ENCODE measurements around the gene CCL18. TPM values are rescaled to one million over a fixed set of nuclear protein-coding genes. Genes with fewer than 3 reads are reported as not detected.
"Not testable (repeated sequence)": the region's sequence is repeated elsewhere in the genome, so short reads cannot be mapped to it uniquely, and the experiment has no call there.

The CCL18 gene
- total RNA-seq, 2 experiments from 2014 or later, result not detected

DNA sequence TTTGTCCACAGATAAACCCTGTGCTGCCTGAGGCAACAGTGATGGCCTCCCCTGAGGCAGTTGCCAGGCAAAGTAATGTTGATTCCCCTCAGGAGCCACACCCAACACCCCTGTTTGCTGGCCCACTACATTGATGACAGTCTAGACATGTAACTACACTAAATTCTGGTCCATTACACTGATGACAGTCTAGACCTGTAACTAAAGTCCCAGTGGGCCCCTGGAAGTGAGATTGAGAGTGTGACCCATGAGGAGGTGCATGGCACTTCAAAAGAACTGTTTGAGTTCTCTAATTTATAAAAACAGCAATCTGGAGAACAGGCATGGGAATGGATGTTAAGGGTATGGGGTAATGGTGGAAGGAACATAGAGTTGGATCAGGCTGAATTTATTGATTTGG lies 48.5 kb downstream of the CCL18 start:
- H3K4me1 Mint-ChIP-seq, result peaks cover 11% of the 10 kb centered on the region
- no peak for DNase-seq
- H3K9me3 Mint-ChIP-seq (ENCODE audit: low read depth), result peaks cover 15% of the 10 kb centered on the region
- CTCF ChIA-PET, result no interaction called here
- H3K36me3 Mint-ChIP-seq, result peaks cover 21% of the 10 kb centered on the region
- H3K27me3 Mint-ChIP-seq, result no peaks in the 10 kb centered on the region
- no peak overlapping the region for H3K27ac Mint-ChIP-seq
- ATAC-seq, result no peak
- no peak overlapping the region for H3K4me3 Mint-ChIP-seq

- CTCF ChIA-PET, result not testable (repeated sequence)
These were observed 49.1 kb downstream of the CCL18 start for GRCh38 chr17:36113131-36113530.

GRCh38 chr17:36114971-36115648 lies 51.0 kb downstream of the CCL18 start:
- CTCF ChIA-PET, ATAC-seq, H3K27me3 Mint-ChIP-seq, DNase-seq, H3K27ac Mint-ChIP-seq, H3K4me3 Mint-ChIP-seq: not testable (repeated sequence)
- H3K4me1 Mint-ChIP-seq, result peaks cover 18% of the 10 kb centered on the region
- H3K36me3 Mint-ChIP-seq, result peaks cover 22% of the 10 kb centered on the region
- peaks cover 15% of the 10 kb centered on the region for H3K9me3 Mint-ChIP-seq (ENCODE audit: low read depth)

More at GRCh38 chr17:36113131-36113530, 49.1 kb downstream of the CCL18 start:
- H3K27ac Mint-ChIP-seq, H3K4me3 Mint-ChIP-seq, H3K27me3 Mint-ChIP-seq, DNase-seq, ATAC-seq: not testable (repeated sequence)
- H3K9me3 Mint-ChIP-seq (ENCODE audit: low read depth), result peaks cover 15% of the 10 kb centered on the region
- H3K4me1 Mint-ChIP-seq, result peaks cover 11% of the 10 kb centered on the region
- H3K36me3 Mint-ChIP-seq, result peaks cover 21% of the 10 kb centered on the region

DNA sequence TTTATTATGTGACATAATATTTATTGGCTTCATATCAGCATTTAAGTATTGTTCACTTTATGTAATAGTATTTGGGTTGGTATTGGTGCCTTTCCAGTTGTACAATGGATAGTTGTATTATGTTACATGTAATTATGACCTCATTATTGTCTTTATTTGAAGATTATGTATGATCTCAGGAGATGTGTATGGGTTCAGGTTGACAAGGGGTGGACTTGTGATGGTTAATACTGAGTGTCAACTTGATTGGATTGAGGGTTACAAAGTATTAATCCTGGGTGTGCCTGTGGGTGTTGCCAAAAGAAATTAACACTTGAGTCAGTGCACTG lies 51.5 kb downstream of the CCL18 start:
- H3K4me3 Mint-ChIP-seq, DNase-seq, CTCF ChIA-PET, H3K27me3 Mint-ChIP-seq, H3K27ac Mint-ChIP-seq, ATAC-seq: not testable (repeated sequence)
- H3K36me3 Mint-ChIP-seq, result peaks cover 25% of the 10 kb centered on the region
- peaks cover 22% of the 10 kb centered on the region for H3K4me1 Mint-ChIP-seq
- peaks cover 15% of the 10 kb centered on the region for H3K9me3 Mint-ChIP-seq (ENCODE audit: low read depth)

DNA sequence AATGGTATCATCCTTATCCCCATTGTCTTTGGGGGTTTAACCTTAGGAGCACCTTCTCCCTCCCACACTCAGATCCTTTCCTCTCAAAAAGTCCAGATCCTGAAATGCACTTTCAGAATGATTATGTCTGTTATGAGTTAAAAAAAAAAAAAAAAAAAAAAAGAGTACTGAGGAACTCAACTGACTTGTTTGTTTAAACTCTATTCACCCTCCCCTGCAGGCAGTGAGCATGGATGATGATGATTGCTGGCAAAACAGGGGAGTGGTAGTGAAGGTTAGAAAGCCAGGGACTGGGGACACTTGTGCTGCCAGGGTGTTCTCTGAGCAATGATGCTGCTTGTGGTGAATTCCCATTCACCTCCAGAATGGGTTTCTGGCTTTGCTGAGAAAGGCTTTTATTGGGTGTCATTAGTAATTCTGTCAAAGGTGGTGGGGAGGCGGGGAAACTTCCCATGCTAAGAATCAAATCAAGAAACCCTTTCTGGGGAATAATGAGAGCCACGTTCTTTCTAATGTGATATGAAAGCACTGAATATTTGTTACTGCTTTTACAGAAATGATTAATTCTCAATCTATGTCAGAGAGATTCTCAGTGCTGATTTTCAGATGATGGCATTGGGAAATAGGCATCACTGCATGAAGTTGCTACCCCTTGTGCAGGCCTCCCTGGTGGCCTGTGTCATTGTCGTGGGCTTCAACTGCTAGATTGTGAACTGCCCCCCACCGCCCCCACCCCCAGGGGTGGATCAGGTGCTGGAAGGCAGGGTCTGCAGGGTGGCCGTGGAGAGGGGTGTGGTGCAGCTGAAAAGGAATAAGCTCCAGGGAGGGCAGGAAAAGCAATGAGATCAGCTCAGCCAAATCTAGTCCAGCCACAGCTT lies 53.7 kb downstream of the CCL18 start:
- H3K4me3 Mint-ChIP-seq, result no peak overlapping the region
- no peak for DNase-seq
- H3K27ac Mint-ChIP-seq, result no peak overlapping the region
- CTCF ChIA-PET, result interaction anchor here (0.6 to 1.4 kb wide), 3 partner anchors 9 to 46 kb away, joined by 3 to 4 read pairs (median 4); no protein-coding TSS in a partner anchor
- peaks cover 6% of the 10 kb centered on the region for H3K9me3 Mint-ChIP-seq (ENCODE audit: low read depth)
- peaks cover 23% of the 10 kb centered on the region for H3K4me1 Mint-ChIP-seq
- no peak for ATAC-seq
- H3K36me3 Mint-ChIP-seq, result peaks cover 19% of the 10 kb centered on the region
- H3K27me3 Mint-ChIP-seq, result no peaks in the 10 kb centered on the region

DNA sequence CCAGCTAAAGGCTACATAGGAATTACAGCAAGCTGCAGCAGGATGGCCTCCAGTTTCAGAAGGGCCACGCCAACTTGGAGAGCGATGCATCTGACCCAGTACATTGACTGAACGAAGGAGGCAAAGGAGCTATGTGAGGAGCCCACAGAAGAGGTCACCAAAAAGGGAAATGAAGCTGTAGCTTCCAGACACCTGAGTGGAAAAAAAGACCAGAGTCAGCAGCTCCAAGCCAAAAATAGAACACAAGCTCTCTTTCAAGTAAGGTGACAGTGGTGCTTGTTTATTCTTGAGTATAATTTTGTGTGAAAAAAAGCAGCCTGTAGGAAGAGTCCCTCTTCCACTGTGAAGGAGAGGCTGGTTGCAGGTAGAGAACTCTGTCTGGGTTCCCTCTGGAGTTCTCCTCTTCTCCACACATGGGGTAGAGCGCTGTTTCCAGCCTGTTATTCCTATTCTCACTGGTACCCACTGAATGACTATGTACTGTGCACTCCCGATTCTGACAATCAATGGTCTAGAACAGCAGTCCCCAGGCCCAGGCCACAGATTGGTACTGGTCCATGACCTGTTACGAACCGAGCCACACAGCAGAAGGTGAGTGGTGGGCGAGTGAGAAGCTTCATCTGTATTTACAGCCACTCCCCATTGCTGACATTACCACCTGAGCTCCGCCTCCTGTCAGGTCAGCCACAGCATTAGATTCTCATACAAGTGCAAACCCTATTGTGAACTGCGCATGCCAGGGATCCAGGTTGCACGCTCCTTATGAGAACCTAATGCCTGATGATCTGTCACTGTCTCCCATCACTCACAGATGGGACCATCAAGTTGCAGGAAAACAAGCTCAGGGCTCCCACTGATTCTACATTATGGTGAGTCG lies 54.6 kb downstream of the CCL18 start:
- ATAC-seq (no peak), DNase-seq (no peak)
- Mint-ChIP-seq H3K27ac (no peak overlapping the region), H3K9me3 (ENCODE audit: low read depth) (peaks cover 3% of the 10 kb centered on the region), H3K27me3 (no peaks in the 10 kb centered on the region), H3K4me1 (peaks cover 23% of the 10 kb centered on the region), H3K36me3 (peaks cover 16% of the 10 kb centered on the region), H3K4me3 (no peak overlapping the region)
- CTCF ChIA-PET, result interaction anchor here (0.6 to 1.9 kb wide), 6 partner anchors 8 to 150 kb away, joined by 3 to 6 read pairs (median 4); no protein-coding TSS in a partner anchor

- Mint-ChIP-seq H3K9me3 (ENCODE audit: low read depth) (peaks cover 2% of the 10 kb centered on the region), H3K27me3 (no peaks in the 10 kb centered on the region), H3K4me1 (peaks cover 23% of the 10 kb centered on the region), H3K36me3 (peaks cover 12% of the 10 kb centered on the region), H3K4me3 (no peak overlapping the region), H3K27ac (no peak overlapping the region)
- ATAC-seq (no peak), DNase-seq (no peak)
- CTCF ChIA-PET, result interaction anchor here (1.1 to 1.9 kb wide), 3 partner anchors 8 to 151 kb away, joined by 4 to 6 read pairs (median 4); no protein-coding TSS in a partner anchor
These were observed 56.1 kb downstream of the CCL18 start for GRCh38 chr17:36120221-36120620.

GRCh38 chr17:36121099-36121498 lies 57.0 kb downstream of the CCL18 start:
- H3K4me3 Mint-ChIP-seq; H3K27ac Mint-ChIP-seq; CTCF ChIA-PET; DNase-seq; ATAC-seq; H3K9me3 Mint-ChIP-seq (ENCODE audit: low read depth); H3K27me3 Mint-ChIP-seq: not testable (repeated sequence)
- peaks cover 23% of the 10 kb centered on the region for H3K4me1 Mint-ChIP-seq
- peaks cover 18% of the 10 kb centered on the region for H3K36me3 Mint-ChIP-seq

Other genes starting within 250 kb of the CCL18 start
- gene HEATR9, start 195.4 kb upstream of the CCL18 start, total RNA-seq, result 1 to 10 TPM; 6.4 to 6.7 TPM
- 1,000 to 10,000 TPM in 1 of 2 experiments, 100 to 1,000 TPM in 1; 973 to 1,249 TPM for gene CCL5, start 183.9 kb upstream of the CCL18 start, total RNA-seq
- 10 to 100 TPM; 13.5 to 18.5 TPM for gene RDM1, start 133.5 kb upstream of the CCL18 start, total RNA-seq
- not detected for gene LYZL6, start 120.6 kb upstream of the CCL18 start, total RNA-seq
- not detected for gene CCL16, start 82.8 kb upstream of the CCL18 start, total RNA-seq
- not detected for gene CCL14, start 77.5 kb upstream of the CCL18 start, total RNA-seq
- gene CCL15, start 62.7 kb upstream of the CCL18 start, total RNA-seq, result not detected
- gene CCL23, start 46.3 kb upstream of the CCL18 start, total RNA-seq, result under 1 TPM in 1 of 2 experiments, not detected in 1; 0.82 TPM
- gene CCL3, start 25.9 kb downstream of the CCL18 start, total RNA-seq, result 100 to 1,000 TPM in 1 of 2 experiments, 10 to 100 TPM in 1; 77.2 to 634 TPM
- gene CCL4, start 39.6 kb downstream of the CCL18 start, total RNA-seq, result 100 to 1,000 TPM in 1 of 2 experiments, 10 to 100 TPM in 1; 66.7 to 367 TPM
- 1 to 10 TPM; 5.8 to 9.9 TPM for gene TBC1D3B, start 112.4 kb downstream of the CCL18 start, total RNA-seq
- gene CCL3L1, start 132.5 kb downstream of the CCL18 start, total RNA-seq, result 10 to 100 TPM; 10.5 to 35.6 TPM
- 10 to 100 TPM; 22.8 to 56.5 TPM for gene CCL4L2, start 146.8 kb downstream of the CCL18 start, total RNA-seq
- gene TBC1D3I, start 200.3 kb downstream of the CCL18 start, total RNA-seq, result 1 to 10 TPM in 1 of 2 experiments, under 1 TPM in 1; 0.45 to 1.1 TPM

Measured in activated CD8-positive, alpha-beta memory T cell treated with anti-CD3 and anti-CD28 coated beads, Interleukin-2, amount 10 ng/mL, durations not matched to agents 7 days and 5 days (primary cell).